Endothelial cell of umbilical vein (primary cell): ENCODE measurements around the gene RER1.

Source experiments
- EZH2 ChIP-seq: IDR thresholded peaks from 2 replicates; pipeline ENCODE4 v1.6.1; 2012; ENCODE audit warnings: borderline replicate concordance, low read depth, mild to moderate bottlenecking, moderate library complexity, low read length, inconsistent platforms; ENCODE audit not compliant: severe bottlenecking
- FOS ChIP-seq: IDR thresholded peaks from 2 replicates; pipeline ENCODE4 v1.6.1; 2011; ENCODE audit warnings: mild to moderate bottlenecking, low read length, moderate library complexity, borderline replicate concordance; ENCODE audit not compliant: insufficient read depth
- JUN ChIP-seq: IDR thresholded peaks from 2 replicates; pipeline ENCODE4 v1.6.1; 2011; ENCODE audit warnings: borderline replicate concordance, low read depth; ENCODE audit not compliant: insufficient read length, insufficient read depth
- MYC ChIP-seq: IDR thresholded peaks from one replicate; pipeline ENCODE4 v1.6.1; 2011; ENCODE audit warnings: mild to moderate bottlenecking, low read depth, low read length
- POLR2A ChIP-seq: IDR thresholded peaks from 2 replicates; pipeline ENCODE4 v1.6.1; 2012; ENCODE audit warnings: low read depth, mild to moderate bottlenecking, control low read depth, low read length
- POLR2AphosphoS5 ChIP-seq: IDR thresholded peaks from 2 replicates; pipeline ENCODE4 v1.6.1; 2012; ENCODE audit warnings: low read depth, mild to moderate bottlenecking, control low read depth, low read length, moderate library complexity; ENCODE audit not compliant: insufficient read depth
- TF ChIP-seq, protein P1 (sequence below), 2 donors: IDR thresholded peaks; 1 replicate in 1 of 2; 2 replicates in 1 of 2; pipeline ENCODE4 v1.5.1; 2011; ENCODE audit warnings: low read length in 2 of 2, mild to moderate bottlenecking in 2 of 2, moderate library complexity in 2 of 2, control low read depth in 1 of 2, inconsistent platforms in 1 of 2, low read depth in 1 of 2; ENCODE audit not compliant: insufficient read depth in 1 of 2; ENCODE audit errors: extremely low read depth in 1 of 2
- TF ChIP-seq, protein P2 (sequence below): IDR thresholded peaks from 2 replicates; pipeline ENCODE4 v1.6.1; 2011; ENCODE audit not compliant: insufficient read depth, insufficient read length

GRCh38 chr1:2385606-2386280, 5.9 kb upstream of the RER1 start:
- TF ChIP-seq POLR2A (no peak), POLR2AphosphoS5 (no peak), FOS (no peak), EZH2 (no peak), MYC (no peak), JUN (no peak)
- TF ChIP-seq, protein P1, sequence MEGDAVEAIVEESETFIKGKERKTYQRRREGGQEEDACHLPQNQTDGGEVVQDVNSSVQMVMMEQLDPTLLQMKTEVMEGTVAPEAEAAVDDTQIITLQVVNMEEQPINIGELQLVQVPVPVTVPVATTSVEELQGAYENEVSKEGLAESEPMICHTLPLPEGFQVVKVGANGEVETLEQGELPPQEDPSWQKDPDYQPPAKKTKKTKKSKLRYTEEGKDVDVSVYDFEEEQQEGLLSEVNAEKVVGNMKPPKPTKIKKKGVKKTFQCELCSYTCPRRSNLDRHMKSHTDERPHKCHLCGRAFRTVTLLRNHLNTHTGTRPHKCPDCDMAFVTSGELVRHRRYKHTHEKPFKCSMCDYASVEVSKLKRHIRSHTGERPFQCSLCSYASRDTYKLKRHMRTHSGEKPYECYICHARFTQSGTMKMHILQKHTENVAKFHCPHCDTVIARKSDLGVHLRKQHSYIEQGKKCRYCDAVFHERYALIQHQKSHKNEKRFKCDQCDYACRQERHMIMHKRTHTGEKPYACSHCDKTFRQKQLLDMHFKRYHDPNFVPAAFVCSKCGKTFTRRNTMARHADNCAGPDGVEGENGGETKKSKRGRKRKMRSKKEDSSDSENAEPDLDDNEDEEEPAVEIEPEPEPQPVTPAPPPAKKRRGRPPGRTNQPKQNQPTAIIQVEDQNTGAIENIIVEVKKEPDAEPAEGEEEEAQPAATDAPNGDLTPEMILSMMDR (IDR thresholded peaks at IDR 0.05; ENCODE audit: extremely low read depth in 1 of 2, insufficient read depth in 1 of 2, low read depth in 1 of 2, low read length in 2 of 2): no peak
- TF ChIP-seq, protein P2, sequence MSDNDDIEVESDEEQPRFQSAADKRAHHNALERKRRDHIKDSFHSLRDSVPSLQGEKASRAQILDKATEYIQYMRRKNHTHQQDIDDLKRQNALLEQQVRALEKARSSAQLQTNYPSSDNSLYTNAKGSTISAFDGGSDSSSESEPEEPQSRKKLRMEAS: no peak
